NCI-H748 treated with DMSO at 0.1 percent for 48 hours (cell line): ENCODE measurements around the gene ZC3H10.
"Not testable (repeated sequence)": the region's sequence is repeated elsewhere in the genome, so short reads cannot be mapped to it uniquely, and the experiment has no call there.

ENCODE experiments used
- DNase-seq: peaks from one replicate; lab custom pipeline; 2025; lab: John Stamatoyannopoulos, UW

The ZC3H10 gene

DNA sequence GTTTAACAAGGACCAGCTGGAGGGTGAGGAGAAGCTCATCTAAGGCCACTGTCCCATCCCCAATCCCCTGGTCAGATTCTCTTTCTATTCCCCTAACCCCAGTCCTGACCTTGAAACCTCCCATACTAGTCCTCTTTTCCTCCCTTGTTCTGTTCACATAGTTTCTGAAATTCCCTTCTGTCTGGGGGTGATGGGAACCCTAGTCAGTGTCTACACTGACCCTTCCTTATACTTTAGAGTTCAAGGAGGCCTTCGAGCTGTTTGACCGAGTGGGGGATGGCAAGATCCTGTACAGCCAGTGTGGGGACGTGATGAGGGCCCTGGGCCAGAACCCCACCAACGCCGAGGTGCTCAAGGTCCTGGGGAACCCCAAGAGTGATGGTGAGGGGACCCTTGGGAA is 36.8 kb downstream of the ZC3H10 start:
- DNase-seq = no peak

- DNase-seq = no peak
Observed at GRCh38 chr12:56155256-56155845, 37.3 kb downstream of the ZC3H10 start.

DNA sequence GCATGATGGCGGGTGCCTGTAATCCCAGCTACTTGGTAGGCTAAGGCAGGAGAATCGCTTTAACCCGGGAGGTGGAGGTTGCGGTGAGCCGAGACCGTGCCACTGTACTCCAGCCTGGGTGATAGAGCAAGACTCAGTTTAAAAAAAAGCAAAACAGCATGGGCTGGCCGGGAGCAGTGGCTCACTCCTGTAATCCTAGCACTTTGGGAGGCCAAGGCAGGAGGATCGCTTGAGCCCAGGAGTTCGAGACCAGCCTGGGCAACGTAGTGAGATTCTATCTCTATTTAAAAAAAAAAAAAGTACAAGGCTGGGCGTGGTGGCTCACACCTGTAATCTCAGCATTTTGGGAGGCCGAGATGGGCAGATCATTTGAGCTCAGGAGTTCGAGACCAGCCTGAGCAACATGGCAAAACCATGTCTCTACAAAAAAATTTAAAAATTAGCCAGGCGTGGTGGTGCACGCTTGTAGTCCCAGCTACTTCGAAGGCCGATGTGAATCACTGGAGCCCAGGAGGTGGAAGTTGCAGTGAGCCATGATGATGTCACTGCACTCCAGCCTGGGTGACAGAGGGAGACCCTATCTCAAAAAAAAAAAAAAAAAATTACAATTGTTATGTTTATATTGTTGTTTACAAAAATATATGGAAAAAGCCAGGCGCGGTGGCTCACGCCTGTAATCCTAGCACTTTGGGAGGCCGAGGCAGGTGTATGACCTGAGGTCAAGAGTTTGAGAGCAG is 38.6 kb downstream of the ZC3H10 start:
- not testable (repeated sequence) for DNase-seq

DNA sequence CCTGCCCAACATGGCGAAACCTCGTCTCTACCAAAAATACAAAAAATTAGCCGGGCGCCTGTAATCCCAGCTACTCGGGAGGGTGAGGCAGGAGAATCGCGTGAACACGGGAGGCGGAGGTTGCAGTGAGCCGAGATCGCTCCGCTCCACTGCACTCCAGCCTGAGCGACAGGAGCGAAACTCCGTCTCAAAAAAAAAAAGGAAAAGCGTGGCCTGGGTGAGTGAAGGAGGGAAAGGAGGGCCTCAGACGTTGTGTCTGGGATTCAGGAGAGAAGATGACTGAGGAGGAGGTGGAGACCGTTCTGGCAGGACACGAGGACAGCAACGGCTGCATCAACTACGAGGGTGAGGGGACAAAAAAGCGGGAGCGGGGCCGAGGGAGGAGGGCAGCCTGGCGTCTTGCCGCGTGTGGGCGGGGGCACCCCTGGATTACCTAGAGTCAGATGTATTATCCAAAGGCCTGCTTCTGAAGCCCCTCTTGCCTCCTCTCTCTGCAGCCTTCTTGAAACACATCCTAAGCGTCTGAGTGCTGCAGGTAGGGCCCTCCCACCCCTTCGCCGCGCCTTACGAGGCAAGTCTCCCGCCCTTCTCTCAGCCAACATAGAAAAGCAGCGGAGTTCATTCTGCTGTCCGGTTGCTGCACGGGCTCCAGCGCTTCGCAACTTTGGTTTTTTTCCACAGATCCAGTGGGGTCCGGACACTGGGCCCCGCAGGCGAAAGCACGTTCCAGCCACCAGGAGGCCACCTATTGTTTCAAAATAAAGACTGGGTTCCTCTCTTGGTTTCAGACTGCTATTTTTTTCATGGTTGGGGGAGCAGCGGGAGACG is 39.3 kb downstream of the ZC3H10 start:
- peak; percentile 83 for DNase-seq

- DNase-seq = peak; percentile 96
Observed at GRCh38 chr12:56158029-56158925, 40.2 kb downstream of the ZC3H10 start, which contains the start of gene MYL6. MYL6 (plus strand) TSS chr12:56158359; CDS start chr12:56158402, 43 bp downstream.

DNA sequence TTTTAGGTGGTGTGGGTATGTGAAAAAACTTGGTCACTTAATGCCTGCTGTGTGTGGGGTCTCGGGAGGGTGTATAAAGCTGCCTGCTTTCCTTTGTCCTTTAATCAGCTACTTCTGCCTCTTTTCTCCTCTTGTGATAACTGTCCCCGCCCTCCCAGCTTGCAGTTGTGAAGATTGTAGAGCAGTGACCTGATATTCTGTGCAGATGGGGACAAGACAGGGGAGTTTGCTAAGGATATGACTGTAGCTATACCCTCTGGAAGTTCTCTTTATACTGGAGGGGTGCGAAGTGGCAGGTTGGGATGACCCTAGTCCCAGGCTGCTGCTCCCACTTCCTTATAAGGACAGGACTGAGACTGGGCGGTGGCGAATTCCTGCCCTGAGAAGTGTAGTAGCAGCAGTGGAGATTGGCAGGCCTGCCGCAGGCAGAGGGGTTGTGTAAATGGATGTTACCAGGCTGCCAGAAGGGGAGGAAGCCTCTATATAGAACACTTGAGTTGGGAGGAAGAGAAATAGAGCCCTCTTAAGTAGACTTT is 40.9 kb downstream of the ZC3H10 start:
- peak; percentile 17 for DNase-seq

- no peak for DNase-seq
Observed at GRCh38 chr12:56159482-56160192, 41.6 kb downstream of the ZC3H10 start.

- DNase-seq = no peak
Observed at GRCh38 chr12:56160193-56160763, 42.2 kb downstream of the ZC3H10 start.

- no peak for DNase-seq
Observed at GRCh38 chr12:56160894-56161689, 43.0 kb downstream of the ZC3H10 start.

DNA sequence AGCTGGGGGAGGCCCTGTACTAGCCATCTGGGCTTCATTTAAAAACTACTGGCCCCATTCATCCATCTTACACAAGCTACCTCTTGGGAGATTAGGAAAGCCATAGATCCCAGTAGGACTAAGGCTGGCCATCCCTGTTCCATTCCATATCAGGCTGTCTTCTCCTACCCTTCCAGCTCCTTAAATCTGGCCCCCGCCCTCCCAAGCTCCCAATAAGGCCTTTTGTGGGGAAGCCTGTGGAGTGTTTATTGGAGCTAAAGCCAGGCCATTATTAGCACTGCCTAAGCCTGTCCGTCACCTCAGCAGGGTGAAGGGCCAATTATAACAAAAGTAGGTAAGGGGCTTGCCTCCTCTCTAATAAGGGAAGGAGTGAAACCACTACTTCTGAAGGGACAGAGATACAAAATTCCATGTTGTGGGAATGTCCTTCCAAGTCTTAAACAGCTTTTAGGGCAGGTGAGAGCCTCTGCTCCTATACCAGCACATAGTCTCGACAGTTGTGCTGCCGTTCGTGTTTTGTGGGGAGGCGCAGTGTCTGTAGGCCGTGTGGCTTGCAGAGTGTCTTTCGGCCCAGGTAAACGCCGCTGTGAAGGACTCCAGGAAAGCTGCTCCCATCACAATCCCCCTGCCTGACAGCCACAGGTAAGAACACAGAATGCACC is 43.8 kb downstream of the ZC3H10 start:
- DNase-seq = no peak

DNA sequence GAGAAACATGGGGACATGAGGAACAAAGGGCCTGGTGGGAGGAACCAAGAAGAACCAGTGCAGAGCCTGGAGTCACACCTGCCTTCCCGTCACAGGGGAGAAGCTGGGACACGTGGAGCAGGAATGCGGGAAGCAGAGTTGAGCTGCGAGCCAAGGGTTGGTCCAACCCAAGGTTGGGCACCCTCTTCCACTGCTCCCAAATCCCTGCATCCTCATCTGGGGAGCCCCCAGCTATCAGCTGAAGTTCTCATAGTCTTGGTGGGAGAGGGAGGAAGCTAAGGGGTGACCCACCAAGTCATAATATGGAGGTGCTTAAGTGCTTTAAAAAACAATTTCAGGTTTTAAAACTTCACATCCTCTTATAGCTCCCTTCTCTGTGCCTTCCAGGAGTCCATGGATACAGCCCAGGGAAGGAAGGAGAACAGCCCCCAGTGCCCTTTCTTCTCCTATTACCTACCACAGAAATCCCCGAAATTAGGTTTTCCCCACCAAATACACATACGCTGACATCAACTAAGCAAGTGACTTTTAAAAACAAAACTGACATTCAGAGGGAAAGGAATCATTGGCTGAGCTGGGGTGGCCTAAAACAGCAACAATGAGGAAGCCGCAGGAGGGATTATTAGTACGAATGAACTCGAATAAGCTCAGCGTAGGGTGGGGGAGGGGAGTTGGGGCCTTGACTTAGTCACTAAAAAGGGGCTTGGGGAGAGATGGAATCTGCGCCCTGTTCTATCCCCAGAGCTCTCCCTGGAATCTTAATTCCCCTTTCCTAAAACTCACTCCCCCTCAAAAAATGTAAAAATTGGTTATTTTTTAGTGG is 44.6 kb downstream of the ZC3H10 start:
- no peak for DNase-seq

- no peak for DNase-seq
Observed at GRCh38 chr12:56163533-56164344, 45.7 kb downstream of the ZC3H10 start.

- no peak for DNase-seq
Observed at GRCh38 chr12:56164345-56164729, 46.3 kb downstream of the ZC3H10 start.

- no peak for DNase-seq
Observed at GRCh38 chr12:56165369-56165768, 47.3 kb downstream of the ZC3H10 start.

DNA sequence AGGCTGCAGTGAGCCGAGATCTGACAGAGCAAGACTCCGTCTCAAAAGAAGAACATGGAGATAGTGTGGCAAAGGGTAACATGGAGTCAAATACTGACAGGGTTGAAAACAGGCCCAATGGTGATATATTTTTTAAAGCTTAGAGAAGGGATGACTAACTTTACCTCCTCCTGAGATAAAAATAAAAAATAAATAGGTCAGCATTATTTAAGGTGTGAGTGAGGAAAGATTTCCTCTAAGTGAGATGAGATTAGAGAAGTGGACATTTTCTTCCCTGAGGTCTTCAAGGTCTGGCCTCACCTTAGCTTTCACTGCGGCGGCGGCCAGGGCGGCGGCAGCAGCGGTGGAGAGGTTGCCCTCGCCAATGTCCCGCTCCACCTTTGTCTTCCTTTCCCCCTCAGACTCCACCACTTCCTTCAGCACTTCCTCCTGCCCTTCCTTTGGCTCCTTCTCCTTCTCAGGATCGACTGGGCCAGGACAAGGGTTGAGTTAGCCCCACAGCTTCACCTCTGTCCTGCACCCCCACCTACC is 51.2 kb downstream of the ZC3H10 start:
- DNase-seq = no peak

DNA sequence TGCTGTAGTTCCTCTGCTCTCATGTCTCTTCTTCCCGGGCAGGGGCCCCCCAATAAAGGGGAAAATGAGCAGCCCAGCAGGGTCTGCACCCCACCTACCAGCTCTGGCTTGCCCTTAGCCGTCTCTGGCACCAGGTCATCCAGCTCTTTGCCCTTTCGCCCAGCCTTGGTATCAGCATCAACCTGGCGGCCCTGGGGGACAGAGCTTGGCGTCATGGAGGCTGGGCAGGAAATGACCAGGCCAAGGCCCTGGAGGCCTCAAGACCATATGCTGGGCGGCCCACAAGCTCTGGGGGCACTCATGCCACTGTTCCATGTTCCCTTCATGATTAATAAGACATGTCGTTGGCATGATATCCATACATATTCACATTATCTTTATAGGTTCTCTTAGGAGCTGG is 54.8 kb downstream of the ZC3H10 start:
- no peak for DNase-seq
